ENCODE data around the gene FBXL2.
"Not testable (repeated sequence)": the region's sequence is repeated elsewhere in the genome, so short reads cannot be mapped to it uniquely, and the experiment has no call there.

Gene FBXL2

GRCh38 chr3:33388374-33389100 is 111.3 kb downstream of the FBXL2 start:
- no peak for DNase-seq

DNA sequence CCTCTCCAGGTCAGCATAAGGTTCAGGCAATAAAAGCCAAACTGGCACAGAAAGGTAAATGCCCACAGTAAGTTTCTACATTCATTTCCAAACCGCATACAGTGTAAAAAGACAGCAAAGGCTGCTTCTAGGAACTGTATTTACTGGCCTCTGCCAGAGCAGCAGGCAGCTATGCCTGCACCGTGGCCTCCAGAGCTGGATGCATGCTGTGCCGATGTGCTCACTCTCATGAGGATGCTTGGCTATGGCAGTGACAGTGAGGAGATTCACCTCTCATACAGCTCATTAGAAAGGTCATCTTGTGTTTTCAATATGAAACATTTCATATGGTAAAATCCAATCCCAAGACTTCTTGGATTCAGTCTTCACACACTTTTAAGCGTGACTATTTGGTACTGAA is 112.7 kb downstream of the FBXL2 start:
- DNase-seq, result no peak

GRCh38 chr3:33391255-33391995 is 114.2 kb downstream of the FBXL2 start:
- no peak for DNase-seq

DNA sequence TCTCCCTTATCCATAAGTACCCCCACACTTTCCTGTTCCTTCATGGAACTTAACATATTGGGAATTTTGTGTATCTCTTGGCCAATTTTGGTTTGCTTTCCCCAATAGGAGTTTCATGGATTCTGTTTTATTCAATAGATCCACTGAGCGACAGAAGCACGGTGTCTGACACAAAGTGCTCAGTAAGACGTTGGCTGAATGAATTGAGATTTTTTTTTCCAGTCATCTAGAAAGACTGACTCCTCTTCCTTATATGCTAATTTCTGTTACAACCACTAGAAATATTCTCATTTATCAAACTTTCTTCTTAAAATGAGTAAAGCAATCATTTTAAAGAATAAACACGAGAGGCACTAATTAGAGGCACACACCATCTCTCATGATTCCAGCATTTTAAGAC is 114.9 kb downstream of the FBXL2 start:
- no peak for DNase-seq

DNA sequence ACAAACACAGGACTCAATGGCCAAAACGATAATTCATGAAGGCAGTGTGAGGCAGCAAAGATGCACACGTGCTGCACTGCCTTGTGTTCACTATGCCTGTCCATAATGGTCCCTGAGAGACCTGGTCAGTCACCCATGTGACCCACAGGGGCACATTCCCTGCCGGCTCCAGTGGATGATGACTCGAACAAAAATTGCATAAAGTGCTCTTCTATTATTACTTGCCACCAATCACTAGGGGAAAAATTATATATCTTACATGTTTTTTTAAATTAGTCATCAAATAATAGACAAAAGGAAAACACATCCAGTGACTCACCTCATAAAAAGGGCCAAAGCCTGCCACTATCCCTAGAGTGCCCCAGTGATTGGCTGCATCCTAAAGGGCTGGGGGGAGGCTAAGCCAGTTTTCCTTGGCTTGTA is 115.5 kb downstream of the FBXL2 start:
- no peak for DNase-seq

DNA sequence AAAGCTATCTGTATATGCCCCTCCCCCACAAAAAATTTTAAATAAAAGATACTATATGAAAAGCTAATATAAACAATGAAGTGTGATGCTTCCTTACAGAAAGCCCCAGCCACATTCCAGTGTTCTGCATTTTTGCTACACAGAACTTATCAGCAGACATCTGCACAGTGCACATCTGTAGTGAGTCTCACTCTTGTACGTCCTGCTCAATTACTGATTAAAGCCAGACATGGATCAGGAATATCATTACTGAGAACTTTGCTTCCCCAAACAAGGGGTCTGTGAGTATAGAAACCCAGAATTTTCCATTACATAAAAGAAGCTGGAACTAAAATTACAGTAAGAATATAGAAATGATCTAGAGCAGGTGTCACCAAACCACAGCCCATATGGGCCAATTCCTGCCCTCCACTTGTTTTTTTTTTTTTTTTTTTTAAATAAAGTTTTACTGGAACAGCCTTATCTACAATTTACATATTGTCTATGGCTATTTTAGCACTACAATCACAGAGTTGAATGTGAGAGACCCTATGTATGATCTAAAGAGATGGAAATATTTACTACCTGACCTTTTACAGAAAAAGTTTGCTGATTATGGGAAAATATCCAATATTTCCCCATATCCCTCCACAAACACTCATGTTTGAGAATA is 117.3 kb downstream of the FBXL2 start:
- DNase-seq, result no peak

DNA sequence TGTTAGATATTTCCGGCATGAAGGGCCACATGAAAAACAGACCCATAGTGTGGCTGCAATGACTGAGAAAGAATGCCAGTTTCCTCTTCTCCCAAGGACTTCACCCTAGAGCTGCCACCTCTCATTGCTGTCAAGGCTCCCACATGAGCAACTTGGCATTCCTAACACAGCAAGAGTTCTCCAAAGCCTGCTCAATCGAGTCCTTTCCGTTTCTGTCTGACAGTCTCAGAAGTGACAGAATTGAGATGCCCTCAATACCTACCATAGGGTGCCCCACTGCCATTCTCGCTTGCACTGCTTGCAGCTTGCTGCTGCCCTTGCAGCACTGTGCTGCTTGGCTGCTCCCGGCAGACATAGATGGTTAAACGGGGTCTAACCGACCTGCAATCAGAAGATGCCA is 118.7 kb downstream of the FBXL2 start:
- no peak for DNase-seq

GRCh38 chr3:33398410-33398809 is 121.2 kb downstream of the FBXL2 start:
- DNase-seq, result no peak

GRCh38 chr3:33401781-33402180 is 124.5 kb downstream of the FBXL2 start:
- DNase-seq, result no peak

- DNase-seq, result no peak
Measured at GRCh38 chr3:33402936-33403335, 125.7 kb downstream of the FBXL2 start.

DNA sequence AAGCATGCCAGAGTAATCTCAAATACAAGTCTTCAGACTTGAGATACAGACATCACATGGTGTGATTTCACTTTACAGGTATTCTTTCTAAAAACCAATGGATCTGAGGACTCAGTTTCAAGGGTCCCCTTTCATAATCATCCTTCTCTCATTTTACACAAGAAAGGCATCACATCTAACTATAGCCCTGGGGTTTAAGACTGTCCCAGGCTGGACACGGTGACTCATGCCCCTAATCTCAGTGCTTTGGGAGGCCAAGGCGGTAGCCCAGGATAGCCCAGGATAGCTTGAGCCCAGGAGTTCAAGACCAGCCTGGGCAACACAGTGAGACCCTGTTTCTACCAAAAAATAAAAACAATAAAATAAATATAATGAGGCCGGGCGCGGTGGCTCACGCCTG is 126.5 kb downstream of the FBXL2 start:
- no peak for DNase-seq

DNA sequence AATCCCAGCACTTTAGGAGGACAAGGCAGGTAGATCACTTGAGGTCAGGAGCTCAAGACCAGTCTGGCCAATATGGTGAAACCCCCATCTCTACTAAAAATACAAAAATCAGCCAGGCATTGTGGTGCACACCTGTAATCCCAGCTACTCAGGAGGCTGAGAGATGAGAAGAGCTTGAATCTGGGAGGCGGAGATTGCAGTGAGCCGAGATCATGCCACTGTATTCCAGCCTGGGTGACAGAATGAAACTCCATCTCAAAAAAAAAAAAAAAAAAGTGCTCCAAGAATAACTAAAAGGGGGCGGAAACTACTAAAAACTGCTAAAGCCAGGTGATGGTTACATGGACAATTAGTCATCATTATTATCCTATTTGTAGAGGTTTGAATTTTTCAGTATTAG is 133.6 kb downstream of the FBXL2 start:
- DNase-seq, result not testable (repeated sequence)

DNA sequence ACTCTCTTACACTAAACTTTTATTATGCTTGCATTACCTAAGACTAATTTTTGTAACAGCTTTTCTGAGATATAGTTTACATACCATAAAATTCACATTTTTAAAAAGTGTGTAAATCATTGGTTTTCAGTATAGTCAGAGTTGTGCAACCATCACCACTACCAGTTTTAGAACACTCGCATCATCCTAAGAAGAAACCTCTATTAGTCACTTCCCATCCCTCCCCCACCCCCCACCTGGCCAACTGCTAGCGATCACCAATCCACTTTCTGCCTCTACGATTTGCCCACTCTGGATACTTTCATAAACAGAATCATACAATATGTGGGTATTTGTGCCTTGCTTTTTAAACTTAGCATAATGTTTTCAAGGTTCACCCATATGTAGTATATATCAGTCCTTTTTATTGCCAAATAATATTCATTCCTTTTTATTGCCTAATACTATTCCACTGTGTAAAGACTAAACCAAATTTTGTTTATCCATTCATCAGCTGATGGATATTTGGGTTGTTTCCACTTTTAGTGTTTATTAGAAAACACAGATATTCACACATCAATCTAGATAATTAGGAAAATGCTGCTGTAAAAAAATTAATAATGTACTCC is 139.9 kb downstream of the FBXL2 start:
- peak in 1 of 2 donors; percentile 30 for DNase-seq

- no peak for DNase-seq
Measured at GRCh38 chr3:33419948-33420347, 142.7 kb downstream of the FBXL2 start.

DNA sequence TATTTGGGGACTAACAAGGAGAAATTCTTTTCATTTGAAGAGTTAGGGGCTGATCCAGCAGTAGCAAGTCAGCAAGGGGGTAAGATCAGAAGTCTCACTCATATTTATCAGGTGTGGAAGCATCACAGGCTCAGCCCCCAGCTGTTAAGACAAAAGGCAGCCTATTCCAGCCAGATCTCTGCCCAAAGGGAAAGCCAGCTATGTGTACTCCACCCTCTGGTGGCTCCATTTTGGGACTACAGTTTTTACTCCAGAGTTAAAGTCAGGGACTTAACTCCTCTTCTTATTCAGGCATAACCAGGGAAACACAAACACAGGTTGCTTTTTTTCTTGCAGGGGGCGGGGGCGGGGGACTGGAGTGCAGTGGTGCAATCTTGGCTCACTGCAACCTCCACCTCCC is 143.7 kb downstream of the FBXL2 start:
- DNase-seq, result no peak

DNA sequence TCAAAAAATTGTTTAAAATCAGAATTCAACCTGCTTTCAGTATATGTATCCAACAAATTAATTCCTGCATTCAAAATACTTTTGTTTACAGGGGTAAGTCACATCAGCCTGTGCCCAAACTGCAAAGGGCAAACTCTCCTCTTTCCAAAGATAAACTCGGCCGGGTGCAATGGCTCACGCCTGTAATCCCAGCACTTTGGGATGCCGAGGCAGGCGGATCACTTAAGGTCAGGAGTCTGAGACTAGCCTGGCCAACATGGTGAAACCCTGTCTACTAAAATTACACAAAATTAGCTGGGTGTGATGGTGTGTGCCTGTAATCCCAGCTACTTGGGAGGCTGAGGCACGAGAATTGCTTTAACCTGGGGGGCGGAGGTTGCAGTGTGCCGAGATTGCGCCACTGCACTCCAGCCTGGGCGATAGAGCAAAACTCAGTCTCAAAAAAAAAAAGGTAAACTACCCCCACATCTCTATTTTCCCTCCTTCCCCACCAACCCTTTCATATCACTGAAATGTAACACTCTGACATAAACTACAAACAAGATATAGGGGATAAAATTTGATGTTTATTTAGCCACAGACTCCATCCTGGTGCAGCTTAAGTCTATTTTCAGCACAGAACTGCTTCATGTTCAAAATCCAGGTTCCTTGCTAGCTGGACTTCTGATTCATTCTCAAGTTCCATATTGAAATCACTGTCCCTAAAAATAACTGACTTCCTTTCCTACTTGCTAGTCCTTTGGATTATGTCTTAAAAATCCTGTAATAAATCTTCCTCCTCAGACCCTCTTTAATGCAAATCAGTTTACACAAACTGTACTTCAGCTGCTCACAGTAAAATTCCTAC is 147.6 kb downstream of the FBXL2 start:
- DNase-seq, result no peak

DNA sequence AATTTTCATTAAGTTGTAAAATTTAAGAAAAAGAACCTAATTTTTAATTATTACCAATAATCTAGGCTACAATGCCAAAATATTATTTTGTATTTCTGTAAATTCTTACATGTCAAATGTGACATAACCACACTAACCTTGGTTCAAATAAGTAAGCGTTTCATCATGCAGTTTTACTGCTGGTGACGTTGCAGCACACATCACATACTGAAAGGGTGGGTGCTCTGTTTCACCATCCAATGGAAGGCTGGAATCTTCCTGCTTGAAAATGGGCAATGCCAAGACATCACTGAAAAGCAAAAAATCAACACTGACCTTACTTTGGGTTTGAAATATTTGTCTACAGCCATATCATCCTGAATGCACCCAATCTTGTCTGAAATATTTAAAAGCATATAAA is 148.2 kb downstream of the FBXL2 start:
- no peak for DNase-seq

DNA sequence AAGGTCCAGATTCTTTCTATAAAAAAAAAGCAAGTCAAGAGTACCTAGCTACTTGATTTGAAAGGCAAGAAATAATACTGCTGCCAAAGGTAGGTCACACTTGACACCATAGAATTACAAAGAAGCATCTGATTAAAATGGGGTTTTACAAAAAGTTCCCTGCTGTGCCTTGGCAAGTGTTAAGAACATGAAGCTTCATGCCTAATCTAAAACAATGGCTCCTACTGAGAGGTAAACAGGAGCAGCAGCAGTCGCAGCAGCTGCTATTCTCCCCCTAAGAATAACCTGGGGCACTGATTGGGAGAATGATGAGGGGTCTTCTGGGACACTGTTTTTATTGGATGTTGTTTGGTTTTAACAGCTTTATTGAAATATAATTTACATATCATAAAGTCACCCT is 148.8 kb downstream of the FBXL2 start:
- no peak for DNase-seq

GRCh38 chr3:33426630-33427317 is 149.5 kb downstream of the FBXL2 start:
- DNase-seq, result no peak

- no peak for DNase-seq
Measured at GRCh38 chr3:33428734-33429133, 151.5 kb downstream of the FBXL2 start.

- not testable (repeated sequence) for DNase-seq
Measured at GRCh38 chr3:33429306-33429705, 152.1 kb downstream of the FBXL2 start.

- DNase-seq, result no peak
Measured at GRCh38 chr3:33430061-33430460, 152.8 kb downstream of the FBXL2 start.
